B cell (primary cell): ENCODE data around the gene HSD3B1. TPM values are rescaled to one million over a fixed set of nuclear protein-coding genes. Genes with fewer than 3 reads are reported as not detected.

ENCODE experiments used
- ATAC-seq: fragments of 200-7000 bp; cut with Tn5 transposase; one replicate; pipeline ENCODE4 v1.10.0; 2021; ENCODE audit warnings: low read depth, mild to moderate bottlenecking, moderate number of reproducible peaks, moderate library complexity
- CTCF ChIA-PET: fragments of 350-600 bp; sonication (Branson Sonifier 250); formaldehyde crosslinking; loops from one replicate; lab custom pipeline; 2021; ENCODE audit warnings: antibody characterized with exemption, inconsistent platforms; lab: Charles Lee
- POLR2A ChIA-PET: fragments of 350-600 bp; sonication (Branson Sonifier 250); formaldehyde crosslinking; loops from one replicate; lab custom pipeline; 2021; ENCODE audit warnings: antibody characterized with exemption; lab: Charles Lee
- DNase-seq: peaks from one replicate; pipeline ENCODE4 v3.0.0; 2013
- H2AFZ ChIP-seq: 2 replicates; pipeline ENCODE4 v1.6.1; 2012; ENCODE audit warnings: mild to moderate bottlenecking, low read depth, low read length; ENCODE audit not compliant: insufficient read depth, poor library complexity, severe bottlenecking
- H3K27ac ChIP-seq, 2 donors: 1 replicate in 1 of 2; 2 replicates in 1 of 2; pipeline ENCODE4 v1.5.1; 2012 to 2013; ENCODE audit warnings: low read length in 2 of 2, mild to moderate bottlenecking in 2 of 2, moderate library complexity in 1 of 2
- H3K27me3 ChIP-seq, 4 experiments: fragments of 200-600 bp in 1 of 4; sonication (generic) in 1 of 4; replicated peaks in 1 of 4; 1 replicate in 2 of 4; 2 replicates in 2 of 4; pipeline versions ENCODE4 v1.6.1 to v1.7.0; 2013 to 2016; ENCODE audit warnings: low read length in 3 of 4, mild to moderate bottlenecking in 2 of 4, mixed read lengths in 1 of 4, moderate library complexity in 1 of 4; ENCODE audit not compliant: insufficient read depth in 4 of 4, control insufficient read depth in 3 of 4; ENCODE audit errors: control extremely low read depth in 1 of 4
- H3K36me3 ChIP-seq, 2 experiments: replicated peaks in 1 of 2; 1 replicate in 1 of 2; 2 replicates in 1 of 2; pipeline versions ENCODE4 v1.6.1 to v1.7.1; 2013; ENCODE audit warnings: low read length in 1 of 2; ENCODE audit not compliant: insufficient read depth in 2 of 2, control insufficient read depth in 1 of 2; ENCODE audit errors: control extremely low read depth in 1 of 2, extremely low read depth in 1 of 2
- H3K4me1 ChIP-seq, 2 donors: fragments of 200-600 bp in 1 of 2; sonication (generic) in 1 of 2; 1 replicate in 1 of 2; 2 replicates in 1 of 2; pipeline versions ENCODE4 v1.5.1 to v1.6.1; 2013 to 2017; ENCODE audit warnings: low read length in 2 of 2; ENCODE audit not compliant: control insufficient read depth in 2 of 2, insufficient read depth in 2 of 2
- H3K4me2 ChIP-seq: replicated peaks from 2 replicates; pipeline ENCODE3; 2012; ENCODE audit warnings: mild to moderate bottlenecking, low read depth, low read length; ENCODE audit not compliant: poor library complexity, severe bottlenecking
- H3K4me3 ChIP-seq, 5 experiments: fragments of 200-600 bp in 1 of 5; sonication (generic) in 1 of 5; 1 replicate in 3 of 5; 2 replicates in 2 of 5; pipeline versions ENCODE4 v1.5.1 to v1.7.0; 2011 to 2016; ENCODE audit warnings: low read length in 4 of 5, mild to moderate bottlenecking in 4 of 5, low read depth in 2 of 5, control low read depth in 1 of 5, moderate library complexity in 1 of 5; ENCODE audit not compliant: insufficient read depth in 1 of 5; ENCODE audit errors: control extremely low read depth in 1 of 5, extremely low read depth in 1 of 5
- H3K79me2 ChIP-seq: fragments of 200-600 bp; sonication (generic); one replicate; pipeline ENCODE4 v1.6.0; 2016; ENCODE audit warnings: low read length; ENCODE audit not compliant: control insufficient read depth, insufficient read depth
- H3K9ac ChIP-seq: fragments of 200-600 bp; sonication (generic); 2 replicates; pipeline ENCODE4 v1.6.1; 2017; ENCODE audit warnings: mild to moderate bottlenecking, low read length, moderate library complexity
- H3K9me3 ChIP-seq, 3 donors: one replicate each; pipeline versions ENCODE4 v1.6.1 to v1.7.1; 2013; ENCODE audit warnings: low read length in 2 of 3; ENCODE audit not compliant: control insufficient read depth in 2 of 3, insufficient read depth in 1 of 3; ENCODE audit errors: control extremely low read depth in 1 of 3
- H4K20me1 ChIP-seq: 2 replicates; pipeline ENCODE4 v1.6.0; 2012; ENCODE audit warnings: mild to moderate bottlenecking, low read length; ENCODE audit not compliant: insufficient read depth, control insufficient read depth, poor library complexity, severe bottlenecking
- H3K27ac Mint-ChIP-seq: one replicate; pipeline ENCODE4 v1.8.0; 2021; ENCODE audit warnings: mixed read lengths
- H3K27me3 Mint-ChIP-seq: one replicate; pipeline ENCODE4 v1.8.0; 2021; ENCODE audit warnings: mixed read lengths
- H3K4me1 Mint-ChIP-seq: one replicate; pipeline ENCODE4 v1.8.0; 2021; ENCODE audit warnings: mixed read lengths
- H3K4me3 Mint-ChIP-seq: one replicate; pipeline ENCODE4 v1.8.0; 2021; ENCODE audit warnings: mixed read lengths
- H3K9me3 Mint-ChIP-seq: one replicate; pipeline ENCODE4 v1.8.0; 2022; ENCODE audit warnings: mixed read lengths; ENCODE audit not compliant: insufficient read depth
- EZH2 ChIP-seq: IDR thresholded peaks from 2 replicates; pipeline ENCODE4 v1.6.1; 2012; ENCODE audit warnings: borderline replicate concordance, low read depth, mild to moderate bottlenecking, moderate library complexity, low read length; ENCODE audit not compliant: insufficient read depth, poor library complexity, severe bottlenecking
- WGBS: methylation state at CpG from one replicate; pipeline ENCODE4 v1.1.5; 2013; ENCODE audit warnings: missing lambda C conversion rate; ENCODE audit not compliant: insufficient coverage; 5-methylcytosine and 5-hydroxymethylcytosine counted together
- intact Hi-C: fragments of 100-400 bp; cut with micrococcal nuclease; formaldehyde crosslinking; loops from one replicate; pipeline ENCODE4 v1.10.0; 2022
- polyA plus RNA-seq: library from polyadenylated mRNA; depleted of rRNA; stranded (reverse); fragments of >200 nt; gene quantifications from 2 replicates; pipeline ENCODE4 v1.2.3, GENCODE V29; 2012
- total RNA-seq, 2 donors: library from RNA; stranded (reverse); fragments of 120-200 nt in 1 of 2; gene quantifications; 1 replicate in 1 of 2; 2 replicates in 1 of 2; pipeline versions ENCODE4 v1.2.3 to v1.2.4, GENCODE V29; 2013 to 2022
- TF ChIP-seq, protein P1 (sequence below): fragments of 200-600 bp; IDR thresholded peaks from one replicate; pipeline ENCODE4 v1.8.0; 2022; ENCODE audit warnings: antibody characterized with exemption, mild to moderate bottlenecking

HSD3B1 gene
- total and polyA plus RNA-seq, 2 donors (not counting 1 experiment from before 2014, with no cell fraction given) = not detected

DNA sequence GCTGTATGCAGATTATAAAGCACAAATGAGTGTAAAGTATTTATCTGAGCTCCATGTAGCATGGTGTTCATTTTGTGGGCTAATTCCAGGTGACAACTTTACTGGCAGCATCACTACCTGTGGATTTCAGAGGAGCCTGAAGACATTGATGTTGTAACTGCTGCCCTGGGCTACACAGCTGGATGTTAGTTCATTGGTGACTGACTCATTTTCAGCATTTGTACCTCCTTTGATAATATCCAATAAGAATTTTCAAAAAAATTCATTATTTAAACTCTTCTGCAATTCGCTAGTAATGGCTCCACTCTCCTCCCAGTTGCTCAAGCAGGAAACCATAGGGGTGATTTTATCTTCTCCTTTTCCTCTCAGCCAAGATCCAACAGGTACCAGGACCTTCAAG is 37.3 kb upstream of the HSD3B1 start:
- H3K4me2 ChIP-seq = no peak overlapping the region
- no peaks in the 10 kb centered on the region for H3K27me3 ChIP-seq
- H3K4me1 Mint-ChIP-seq = no peaks in the 10 kb centered on the region
- intact Hi-C loops = no loop called here
- no peak for ATAC-seq
- no peaks in the 10 kb centered on the region for H4K20me1 ChIP-seq
- 71% methylated on average over 1 of the region's 1 CpG for WGBS
- no peak for DNase-seq
- no peaks in the 10 kb centered on the region for H3K79me2 ChIP-seq
- no peak overlapping the region for H3K27ac Mint-ChIP-seq
- H3K4me1 ChIP-seq = no peaks in the 10 kb centered on the region
- TF ChIP-seq EZH2 = no peak
- TF ChIP-seq, protein P1, sequence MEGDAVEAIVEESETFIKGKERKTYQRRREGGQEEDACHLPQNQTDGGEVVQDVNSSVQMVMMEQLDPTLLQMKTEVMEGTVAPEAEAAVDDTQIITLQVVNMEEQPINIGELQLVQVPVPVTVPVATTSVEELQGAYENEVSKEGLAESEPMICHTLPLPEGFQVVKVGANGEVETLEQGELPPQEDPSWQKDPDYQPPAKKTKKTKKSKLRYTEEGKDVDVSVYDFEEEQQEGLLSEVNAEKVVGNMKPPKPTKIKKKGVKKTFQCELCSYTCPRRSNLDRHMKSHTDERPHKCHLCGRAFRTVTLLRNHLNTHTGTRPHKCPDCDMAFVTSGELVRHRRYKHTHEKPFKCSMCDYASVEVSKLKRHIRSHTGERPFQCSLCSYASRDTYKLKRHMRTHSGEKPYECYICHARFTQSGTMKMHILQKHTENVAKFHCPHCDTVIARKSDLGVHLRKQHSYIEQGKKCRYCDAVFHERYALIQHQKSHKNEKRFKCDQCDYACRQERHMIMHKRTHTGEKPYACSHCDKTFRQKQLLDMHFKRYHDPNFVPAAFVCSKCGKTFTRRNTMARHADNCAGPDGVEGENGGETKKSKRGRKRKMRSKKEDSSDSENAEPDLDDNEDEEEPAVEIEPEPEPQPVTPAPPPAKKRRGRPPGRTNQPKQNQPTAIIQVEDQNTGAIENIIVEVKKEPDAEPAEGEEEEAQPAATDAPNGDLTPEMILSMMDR = no peak
- peaks cover 5% of the 10 kb centered on the region for H3K27me3 Mint-ChIP-seq
- H3K4me3 Mint-ChIP-seq = no peak overlapping the region
- no peaks in the 10 kb centered on the region for H3K36me3 ChIP-seq
- H3K4me3 ChIP-seq = no peak overlapping the region
- CTCF ChIA-PET = interaction anchor here (0.7 kb wide), 1 partner anchor 159 kb away, joined by 3 read pairs; no protein-coding TSS in a partner anchor
- H3K27ac ChIP-seq = no peak overlapping the region
- H3K9me3 ChIP-seq = no peaks in the 10 kb centered on the region
- H2AFZ ChIP-seq = no peak overlapping the region
- POLR2A ChIA-PET = no interaction called here
- H3K9me3 Mint-ChIP-seq = no peaks in the 10 kb centered on the region
- H3K9ac ChIP-seq = no peak overlapping the region

DNA sequence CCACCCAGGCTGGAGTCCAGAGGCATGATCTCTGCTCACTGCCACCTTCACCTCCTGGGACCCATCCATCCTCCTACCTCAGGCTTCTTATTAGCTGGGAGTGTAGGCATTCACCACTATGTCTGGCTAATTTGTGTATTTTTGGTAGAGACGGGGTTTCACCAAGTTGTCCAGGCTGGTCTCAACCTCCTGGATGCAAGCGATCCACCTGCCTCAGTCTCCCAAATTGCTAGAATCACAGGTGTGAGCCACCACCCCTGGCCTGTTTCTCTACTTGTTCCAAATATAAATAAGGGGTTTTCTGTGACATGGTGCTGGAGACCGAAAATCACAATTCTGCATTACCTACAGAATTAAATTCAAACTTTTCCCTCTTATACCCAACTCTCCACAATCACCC is 36.6 kb upstream of the HSD3B1 start:
- no peaks in the 10 kb centered on the region for H3K79me2 ChIP-seq
- CTCF ChIA-PET = interaction anchor here (0.7 kb wide), 1 partner anchor 158 kb away, joined by 3 read pairs; no protein-coding TSS in a partner anchor

More for the DNA sequence above, 36.6 kb upstream of the HSD3B1 start:
- Histone ChIP-seq H3K27me3 (no peaks in the 10 kb centered on the region), H2AFZ (no peak overlapping the region), H3K36me3 (no peaks in the 10 kb centered on the region), H4K20me1 (no peaks in the 10 kb centered on the region), H3K9me3 (no peaks in the 10 kb centered on the region), H3K4me1 (no peaks in the 10 kb centered on the region), H3K4me2 (no peak overlapping the region), H3K27ac (no peak overlapping the region), H3K9ac (no peak overlapping the region), H3K4me3 (no peak overlapping the region)
- Mint-ChIP-seq H3K4me1 (no peaks in the 10 kb centered on the region), H3K4me3 (no peak overlapping the region), H3K9me3 (no peaks in the 10 kb centered on the region), H3K27ac (no peak overlapping the region), H3K27me3 (peaks cover 5% of the 10 kb centered on the region)
- intact Hi-C loops = no loop called here
- ATAC-seq (no peak), DNase-seq (no peak)
- POLR2A ChIA-PET = no interaction called here
- WGBS = no CpG with 5 or more reads among the region's 3 CpGs
- TF ChIP-seq, protein P1 = no peak
- TF ChIP-seq EZH2 = no peak
